ENCODE data around the gene MORC2.

MORC2 gene

GRCh38 chr22:30885001-30885366 is 83.6 kb downstream of the MORC2 start:
- no peaks in the 10 kb centered on the region for H3K9me3 ChIP-seq (ENCODE audit: control insufficient read depth in 1 of 2, low read length in 2 of 2)
- no peak overlapping the region for H3K27ac ChIP-seq (ENCODE audit: low read length)
- H3K36me3 ChIP-seq (ENCODE audit: control insufficient read depth in 1 of 2, insufficient read depth in 2 of 2, low read length in 2 of 2) = peaks cover 0 to 9% of the 10 kb centered on the region in 2 donors
- no peak overlapping the region for H3K4me3 ChIP-seq (ENCODE audit: low read depth in 1 of 2, low read length in 2 of 2)
- no peaks in the 10 kb centered on the region for H3K27me3 ChIP-seq (ENCODE audit: low read depth, low read length)
- H3K4me1 ChIP-seq (ENCODE audit: control insufficient read depth in 1 of 2, insufficient read depth in 2 of 2, low read length in 2 of 2) = no peaks in the 10 kb centered on the region

- Histone ChIP-seq H3K9me3 (ENCODE audit: control insufficient read depth in 1 of 2, low read length in 2 of 2) (no peaks in the 10 kb centered on the region), H3K27me3 (ENCODE audit: low read depth, low read length) (no peaks in the 10 kb centered on the region), H3K4me1 (ENCODE audit: control insufficient read depth in 1 of 2, insufficient read depth in 2 of 2, low read length in 2 of 2) (no peaks in the 10 kb centered on the region), H3K4me3 (ENCODE audit: low read depth in 1 of 2, low read length in 2 of 2) (no peak overlapping the region), H3K27ac (ENCODE audit: low read length) (no peak overlapping the region), H3K36me3 (ENCODE audit: control insufficient read depth in 1 of 2, insufficient read depth in 2 of 2, low read length in 2 of 2) (peaks cover 0 to 6% of the 10 kb centered on the region in 2 donors)
Observed at GRCh38 chr22:30884211-30885000, 84.2 kb downstream of the MORC2 start.

GRCh38 chr22:30883586-30884145 is 84.9 kb downstream of the MORC2 start:
- Histone ChIP-seq H3K4me1 (ENCODE audit: control insufficient read depth in 1 of 2, insufficient read depth in 2 of 2, low read length in 2 of 2) (no peaks in the 10 kb centered on the region), H3K27me3 (ENCODE audit: low read depth, low read length) (no peaks in the 10 kb centered on the region), H3K9me3 (ENCODE audit: control insufficient read depth in 1 of 2, low read length in 2 of 2) (no peaks in the 10 kb centered on the region), H3K27ac (ENCODE audit: low read length) (no peak overlapping the region), H3K36me3 (ENCODE audit: control insufficient read depth in 1 of 2, insufficient read depth in 2 of 2, low read length in 2 of 2) (no peaks in the 10 kb centered on the region), H3K4me3 (ENCODE audit: low read depth in 1 of 2, low read length in 2 of 2) (no peak overlapping the region)

GRCh38 chr22:30882974-30883533 is 85.5 kb downstream of the MORC2 start:
- H3K27ac ChIP-seq (ENCODE audit: low read length) = no peak overlapping the region
- no peaks in the 10 kb centered on the region for H3K4me1 ChIP-seq (ENCODE audit: control insufficient read depth in 1 of 2, insufficient read depth in 2 of 2, low read length in 2 of 2)
- H3K36me3 ChIP-seq (ENCODE audit: control insufficient read depth in 1 of 2, insufficient read depth in 2 of 2, low read length in 2 of 2) = no peaks in the 10 kb centered on the region
- no peaks in the 10 kb centered on the region for H3K9me3 ChIP-seq (ENCODE audit: control insufficient read depth in 1 of 2, low read length in 2 of 2)
- no peak overlapping the region for H3K4me3 ChIP-seq (ENCODE audit: low read depth in 1 of 2, low read length in 2 of 2)
- no peaks in the 10 kb centered on the region for H3K27me3 ChIP-seq (ENCODE audit: low read depth, low read length)

GRCh38 chr22:30882184-30882717 is 86.3 kb downstream of the MORC2 start:
- Histone ChIP-seq H3K27ac (ENCODE audit: low read length) (no peak overlapping the region), H3K36me3 (ENCODE audit: control insufficient read depth in 1 of 2, insufficient read depth in 2 of 2, low read length in 2 of 2) (no peaks in the 10 kb centered on the region), H3K9me3 (ENCODE audit: control insufficient read depth in 1 of 2, low read length in 2 of 2) (no peaks in the 10 kb centered on the region), H3K4me3 (ENCODE audit: low read depth in 1 of 2, low read length in 2 of 2) (no peak overlapping the region), H3K4me1 (ENCODE audit: control insufficient read depth in 1 of 2, insufficient read depth in 2 of 2, low read length in 2 of 2) (no peaks in the 10 kb centered on the region), H3K27me3 (ENCODE audit: low read depth, low read length) (no peaks in the 10 kb centered on the region)

- H3K9me3 ChIP-seq (ENCODE audit: control insufficient read depth in 1 of 2, low read length in 2 of 2) = no peaks in the 10 kb centered on the region
- H3K4me3 ChIP-seq (ENCODE audit: low read depth in 1 of 2, low read length in 2 of 2) = no peak overlapping the region
- no peaks in the 10 kb centered on the region for H3K27me3 ChIP-seq (ENCODE audit: low read depth, low read length)
- no peaks in the 10 kb centered on the region for H3K36me3 ChIP-seq (ENCODE audit: control insufficient read depth in 1 of 2, insufficient read depth in 2 of 2, low read length in 2 of 2)
- peaks cover 0 to 4% of the 10 kb centered on the region in 2 donors for H3K4me1 ChIP-seq (ENCODE audit: control insufficient read depth in 1 of 2, insufficient read depth in 2 of 2, low read length in 2 of 2)
- H3K27ac ChIP-seq (ENCODE audit: low read length) = no peak overlapping the region
Observed at GRCh38 chr22:30881361-30882183, 87.0 kb downstream of the MORC2 start.

- Histone ChIP-seq H3K36me3 (ENCODE audit: control insufficient read depth in 1 of 2, insufficient read depth in 2 of 2, low read length in 2 of 2) (no peaks in the 10 kb centered on the region), H3K4me1 (ENCODE audit: control insufficient read depth in 1 of 2, insufficient read depth in 2 of 2, low read length in 2 of 2) (peaks cover 0 to 4% of the 10 kb centered on the region in 2 donors), H3K27me3 (ENCODE audit: low read depth, low read length) (no peaks in the 10 kb centered on the region), H3K9me3 (ENCODE audit: control insufficient read depth in 1 of 2, low read length in 2 of 2) (no peaks in the 10 kb centered on the region), H3K4me3 (ENCODE audit: low read depth in 1 of 2, low read length in 2 of 2) (no peak overlapping the region), H3K27ac (ENCODE audit: low read length) (no peak overlapping the region)
Observed at GRCh38 chr22:30880847-30881246, 87.7 kb downstream of the MORC2 start.

- Histone ChIP-seq H3K4me3 (ENCODE audit: low read depth in 1 of 2, low read length in 2 of 2) (no peak overlapping the region), H3K9me3 (ENCODE audit: control insufficient read depth in 1 of 2, low read length in 2 of 2) (no peaks in the 10 kb centered on the region), H3K36me3 (ENCODE audit: control insufficient read depth in 1 of 2, insufficient read depth in 2 of 2, low read length in 2 of 2) (no peaks in the 10 kb centered on the region), H3K4me1 (ENCODE audit: control insufficient read depth in 1 of 2, insufficient read depth in 2 of 2, low read length in 2 of 2) (peaks cover 0 to 4% of the 10 kb centered on the region in 2 donors), H3K27ac (ENCODE audit: low read length) (no peak overlapping the region), H3K27me3 (ENCODE audit: low read depth, low read length) (no peaks in the 10 kb centered on the region)
Observed at GRCh38 chr22:30880181-30880601, 88.4 kb downstream of the MORC2 start.

GRCh38 chr22:30879415-30879797 is 89.2 kb downstream of the MORC2 start:
- H3K36me3 ChIP-seq (ENCODE audit: control insufficient read depth in 1 of 2, insufficient read depth in 2 of 2, low read length in 2 of 2) = no peaks in the 10 kb centered on the region
- no peaks in the 10 kb centered on the region for H3K27me3 ChIP-seq (ENCODE audit: low read depth, low read length)
- H3K4me1 ChIP-seq (ENCODE audit: control insufficient read depth in 1 of 2, insufficient read depth in 2 of 2, low read length in 2 of 2) = peaks cover 0 to 4% of the 10 kb centered on the region in 2 donors
- H3K9me3 ChIP-seq (ENCODE audit: control insufficient read depth in 1 of 2, low read length in 2 of 2) = no peaks in the 10 kb centered on the region
- H3K27ac ChIP-seq (ENCODE audit: low read length) = no peak overlapping the region
- H3K4me3 ChIP-seq (ENCODE audit: low read depth in 1 of 2, low read length in 2 of 2) = no peak overlapping the region

- Histone ChIP-seq H3K4me1 (ENCODE audit: control insufficient read depth in 1 of 2, insufficient read depth in 2 of 2, low read length in 2 of 2) (peaks cover 0 to 4% of the 10 kb centered on the region in 2 donors), H3K27me3 (ENCODE audit: low read depth, low read length) (no peaks in the 10 kb centered on the region), H3K4me3 (ENCODE audit: low read depth in 1 of 2, low read length in 2 of 2) (no peak overlapping the region), H3K36me3 (ENCODE audit: control insufficient read depth in 1 of 2, insufficient read depth in 2 of 2, low read length in 2 of 2) (no peaks in the 10 kb centered on the region), H3K9me3 (ENCODE audit: control insufficient read depth in 1 of 2, low read length in 2 of 2) (no peaks in the 10 kb centered on the region), H3K27ac (ENCODE audit: low read length) (no peak overlapping the region)
Observed at GRCh38 chr22:30878516-30879414, 89.8 kb downstream of the MORC2 start.

Measured in muscle layer of duodenum (tissue), 2 donors.